ENCODE measurements around the gene GPC4. TPM values are rescaled to one million over a fixed set of nuclear protein-coding genes. Genes with fewer than 3 reads are reported as not detected.

Gene GPC4
- total RNA-seq, 1 experiment from 2014 or later, result 17.8 TPM

GRCh38 chrX:133364196-133364595 lies 51.1 kb downstream of the GPC4 start:
- H3K27ac ChIP-seq (ENCODE audit: low read depth, low read length, poor library complexity, severe bottlenecking), result no peak overlapping the region
- ChIA-PET POLR2A (ENCODE audit: low non-redundant PET) (no interaction called here), CTCF (no interaction called here)
- no peaks in the 10 kb centered on the region for H3K27me3 ChIP-seq (replicated peaks; ENCODE audit: insufficient read depth, low read depth, low read length, poor library complexity)
- no peaks in the 10 kb centered on the region for H3K4me1 ChIP-seq (ENCODE audit: insufficient read depth, low read length, poor library complexity, severe bottlenecking)
- intact Hi-C loops (cut with micrococcal nuclease; ENCODE audit: unreplicated experiment), result no loop called here
- BruUV-seq (replicated peaks), result no TSS peak
- no peak for TF ChIP-seq EZH2 (IDR thresholded peaks at IDR 0.05; ENCODE audit: borderline replicate concordance, low read depth, low read length, poor library complexity, severe bottlenecking)
- no peak for TF ChIP-seq CTCF (conservative IDR thresholded peaks at IDR 0.05; ENCODE audit: low read depth, low read length)
- H3K4me3 ChIP-seq (ENCODE audit: low read depth, low read length, poor library complexity, severe bottlenecking), result no peak overlapping the region
- DNase-seq (ENCODE audit: low spot score), result no peak
- H3K36me3 ChIP-seq (ENCODE audit: insufficient read depth, low read length, poor library complexity, severe bottlenecking), result no peaks in the 10 kb centered on the region
- H3K9me3 ChIP-seq (ENCODE audit: low read depth, low read length, poor library complexity, severe bottlenecking), result no peaks in the 10 kb centered on the region

- no peak overlapping the region for H3K27ac ChIP-seq (ENCODE audit: low read depth, low read length, poor library complexity, severe bottlenecking)
- no peaks in the 10 kb centered on the region for H3K27me3 ChIP-seq (replicated peaks; ENCODE audit: insufficient read depth, low read depth, low read length, poor library complexity)
- ChIA-PET POLR2A (ENCODE audit: low non-redundant PET) (no interaction called here), CTCF (interaction anchor here (0.6 kb wide), 1 partner anchor 286 kb away, joined by 6 read pairs; no protein-coding TSS in a partner anchor)
- intact Hi-C loops (cut with micrococcal nuclease; ENCODE audit: unreplicated experiment), result no loop called here
- TF ChIP-seq EZH2 (IDR thresholded peaks at IDR 0.05; ENCODE audit: borderline replicate concordance, low read depth, low read length, poor library complexity, severe bottlenecking), result no peak
- no peak for TF ChIP-seq CTCF (conservative IDR thresholded peaks at IDR 0.05; ENCODE audit: low read depth, low read length)
- no peak overlapping the region for H3K4me3 ChIP-seq (ENCODE audit: low read depth, low read length, poor library complexity, severe bottlenecking)
- H3K36me3 ChIP-seq (ENCODE audit: insufficient read depth, low read length, poor library complexity, severe bottlenecking), result no peaks in the 10 kb centered on the region
- no peak for DNase-seq (ENCODE audit: low spot score)
- no TSS peak for BruUV-seq (replicated peaks)
- H3K4me1 ChIP-seq (ENCODE audit: insufficient read depth, low read length, poor library complexity, severe bottlenecking), result no peaks in the 10 kb centered on the region
- H3K9me3 ChIP-seq (ENCODE audit: low read depth, low read length, poor library complexity, severe bottlenecking), result no peaks in the 10 kb centered on the region
Observed at GRCh38 chrX:133362538-133362937, 52.8 kb downstream of the GPC4 start.

GRCh38 chrX:133359466-133359865 lies 55.8 kb downstream of the GPC4 start:
- POLR2A ChIA-PET (ENCODE audit: low non-redundant PET), result no interaction called here
- intact Hi-C loops (cut with micrococcal nuclease; ENCODE audit: unreplicated experiment), result no loop called here
- BruUV-seq (replicated peaks), result no TSS peak

More at GRCh38 chrX:133359466-133359865, 55.8 kb downstream of the GPC4 start:
- no peaks in the 10 kb centered on the region for H3K9me3 ChIP-seq (ENCODE audit: low read depth, low read length, poor library complexity, severe bottlenecking)
- H3K4me1 ChIP-seq (ENCODE audit: insufficient read depth, low read length, poor library complexity, severe bottlenecking), result no peaks in the 10 kb centered on the region
- TF ChIP-seq CTCF (conservative IDR thresholded peaks at IDR 0.05; ENCODE audit: low read depth, low read length), result no peak
- no peak for TF ChIP-seq EZH2 (IDR thresholded peaks at IDR 0.05; ENCODE audit: borderline replicate concordance, low read depth, low read length, poor library complexity, severe bottlenecking)
- DNase-seq (ENCODE audit: low spot score), result no peak
- H3K27me3 ChIP-seq (replicated peaks; ENCODE audit: insufficient read depth, low read depth, low read length, poor library complexity), result no peaks in the 10 kb centered on the region
- H3K27ac ChIP-seq (ENCODE audit: low read depth, low read length, poor library complexity, severe bottlenecking), result no peak overlapping the region
- CTCF ChIA-PET, result no interaction called here
- H3K4me3 ChIP-seq (ENCODE audit: low read depth, low read length, poor library complexity, severe bottlenecking), result no peak overlapping the region
- no peaks in the 10 kb centered on the region for H3K36me3 ChIP-seq (ENCODE audit: insufficient read depth, low read length, poor library complexity, severe bottlenecking)

All from A673 (cell line).